ENCODE results near the gene ZNF790. TPM values are rescaled to one million over a fixed set of nuclear protein-coding genes. Genes with fewer than 3 reads are reported as not detected.

ZNF790 gene
- total and polyA plus RNA-seq, 2 of the 8 experiments (the other 6 are each of a cell fraction or from before 2014, with no cell fraction given) = 1.7 to 7.2 TPM

DNA sequence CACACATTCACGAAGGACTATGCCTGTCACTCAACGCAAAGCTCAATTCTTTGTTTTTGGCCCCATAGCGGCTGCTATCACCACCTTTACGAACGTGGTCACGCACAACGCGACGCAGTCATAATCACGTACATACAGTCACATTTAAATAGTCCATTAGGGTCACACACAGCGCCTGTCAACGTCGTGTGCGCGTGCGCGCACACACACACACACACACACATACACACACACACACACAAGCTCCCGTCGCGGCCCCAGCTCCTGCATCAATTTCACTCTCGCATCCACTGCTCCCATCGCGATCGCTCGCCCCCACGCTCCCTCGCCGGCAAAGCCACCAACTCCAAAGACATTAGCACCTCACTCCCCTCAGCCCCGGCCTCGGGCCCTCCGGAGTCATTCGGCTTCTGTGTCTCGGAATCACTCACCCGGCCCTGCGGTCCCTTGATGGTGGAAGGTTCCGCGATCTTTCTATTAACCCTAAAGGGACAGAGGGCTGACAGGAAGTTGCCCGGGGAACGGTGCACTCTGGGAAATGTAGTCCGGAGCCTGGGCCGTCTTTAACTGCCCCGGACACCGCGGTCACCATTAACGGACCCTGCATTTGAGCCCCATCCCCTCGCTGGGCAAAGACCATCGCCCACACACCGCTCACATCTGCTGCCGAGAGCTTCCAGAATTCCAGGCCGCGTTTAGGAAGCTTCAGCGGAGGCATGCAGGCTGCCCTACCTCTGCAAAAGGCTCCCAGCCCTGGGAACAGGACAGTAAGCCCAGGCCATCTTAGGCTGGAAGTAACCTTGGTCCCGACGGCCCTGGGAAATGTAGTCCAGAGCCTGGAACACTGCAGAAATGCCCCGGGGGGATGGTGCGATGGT is at the start of gene ZNF790 (continued):
- 0 out of 2 replicates have a peak, but pooled peaks have one; percentile 6 for TF ChIP-seq TEAD4 (IDR thresholded peaks at IDR 0.05; ENCODE audit: low read depth, low read length)
- peak; percentile 85; the same call in 1 of the 2 replicates for TF ChIP-seq GABPA (IDR thresholded peaks at IDR 0.05; ENCODE audit: borderline replicate concordance, insufficient read depth, low read length)
- 0 out of 2 replicates have a peak, but pooled peaks have one; percentile 13 for TF ChIP-seq SP1 (IDR thresholded peaks at IDR 0.05; ENCODE audit: low read depth, low read length)
- peak; percentile 56 for TF ChIP-seq TAF7 (optimal IDR thresholded peaks at IDR 0.05; ENCODE audit: borderline replicate concordance, low read depth, low read length)
- peak; percentile 96 for TF ChIP-seq ASH2L (IDR thresholded peaks at IDR 0.05; ENCODE audit: low read length)
- peak; percentile 61 for TF ChIP-seq SAP30 (IDR thresholded peaks at IDR 0.05; ENCODE audit: insufficient read depth, insufficient replicate concordance, low read length)
- TF ChIP-seq SIN3A (conservative IDR thresholded peaks at IDR 0.05 in 1 of 2, IDR thresholded peaks at IDR 0.05 in 1 of 2; ENCODE audit: low read depth in 1 of 2, low read length in 2 of 2) = peak; percentile 33 to 78; a peak in 2 of 4 replicates
- TF ChIP-seq SRF (IDR thresholded peaks at IDR 0.05; ENCODE audit: low read depth, low read length) = no peak
- peak; percentile 94 for TF ChIP-seq YY1 (IDR thresholded peaks at IDR 0.05; ENCODE audit: low read depth, low read length)
- peak; percentile 53 to 59 for TF ChIP-seq POLR2A (IDR thresholded peaks at IDR 0.05; ENCODE audit: control extremely low read depth in 1 of 2, low read depth in 2 of 2, low read length in 2 of 2)
- TF ChIP-seq TBP (IDR thresholded peaks at IDR 0.05; ENCODE audit: low read depth, low read length) = peak; percentile 85
- TF ChIP-seq EGR1 (IDR thresholded peaks at IDR 0.05; ENCODE audit: borderline replicate concordance, low read depth, low read length) = no peak
- no peak for TF ChIP-seq EZH2 (IDR thresholded peaks at IDR 0.05; ENCODE audit: low read depth, low read length, severe bottlenecking)
- TF ChIP-seq HDAC6 (IDR thresholded peaks at IDR 0.05; ENCODE audit: low read depth, low read length) = no peak
- TF ChIP-seq TAF1 (IDR thresholded peaks at IDR 0.05; ENCODE audit: low read depth, low read length) = peak; percentile 75
- peak; percentile 62 for TF ChIP-seq PHF8 (conservative IDR thresholded peaks at IDR 0.05; ENCODE audit: low read depth, low read length)
- no peak for TF ChIP-seq BCL11A (IDR thresholded peaks at IDR 0.05; ENCODE audit: low read depth in 2 of 2, low read length in 2 of 2)
- TF ChIP-seq, protein P1, sequence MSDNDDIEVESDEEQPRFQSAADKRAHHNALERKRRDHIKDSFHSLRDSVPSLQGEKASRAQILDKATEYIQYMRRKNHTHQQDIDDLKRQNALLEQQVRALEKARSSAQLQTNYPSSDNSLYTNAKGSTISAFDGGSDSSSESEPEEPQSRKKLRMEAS (IDR thresholded peaks at IDR 0.05) = peak; percentile 35

All from H1 (cell line).